T1000 (cell line): Measurements from ENCODE around the gene OTOP2.
"Not testable (repeated sequence)": the region's sequence is repeated elsewhere in the genome, so short reads cannot be mapped to it uniquely, and the experiment has no call there.

Experiments used
- DNase-seq: peaks from one replicate; lab custom pipeline; 2025; ENCODE audit warnings: mixed read lengths; lab: John Stamatoyannopoulos, UW

The OTOP2 gene

GRCh38 chr17:74952431-74953133 lies 28.5 kb downstream of the OTOP2 start:
- DNase-seq, result no peak

- DNase-seq, result no peak
These were observed 29.1 kb downstream of the OTOP2 start for GRCh38 chr17:74953134-74953687.

GRCh38 chr17:74954115-74954514 lies 30.0 kb downstream of the OTOP2 start:
- DNase-seq, result no peak

- DNase-seq, result no peak
These were observed 30.8 kb downstream of the OTOP2 start for GRCh38 chr17:74954665-74955421.

- DNase-seq, result no peak
These were observed 32.0 kb downstream of the OTOP2 start for GRCh38 chr17:74956093-74956492.

- peak; percentile 59 for DNase-seq
These were observed 34.1 kb downstream of the OTOP2 start for GRCh38 chr17:74957935-74958740.

GRCh38 chr17:74959826-74960515 lies 35.9 kb downstream of the OTOP2 start:
- no peak for DNase-seq

GRCh38 chr17:74960570-74961342 lies 36.7 kb downstream of the OTOP2 start:
- peak; percentile 58 for DNase-seq

GRCh38 chr17:74961657-74962350 lies 37.7 kb downstream of the OTOP2 start:
- DNase-seq, result peak; percentile 79

- no peak for DNase-seq
These were observed 38.7 kb downstream of the OTOP2 start for GRCh38 chr17:74962622-74963394.

GRCh38 chr17:74963656-74964055 lies 39.6 kb downstream of the OTOP2 start:
- no peak for DNase-seq

GRCh38 chr17:74964246-74964761 lies 40.2 kb downstream of the OTOP2 start:
- DNase-seq, result no peak

GRCh38 chr17:74964988-74965622 lies 41.0 kb downstream of the OTOP2 start:
- no peak for DNase-seq

GRCh38 chr17:74968361-74968780 lies 44.3 kb downstream of the OTOP2 start:
- DNase-seq, result no peak

- DNase-seq, result not testable (repeated sequence)
These were observed 45.4 kb downstream of the OTOP2 start for GRCh38 chr17:74969501-74969900.

GRCh38 chr17:74970395-74970794 lies 46.3 kb downstream of the OTOP2 start:
- DNase-seq, result no peak

GRCh38 chr17:74971069-74971841 lies 47.2 kb downstream of the OTOP2 start:
- DNase-seq, result no peak

GRCh38 chr17:74971842-74972106 lies 47.7 kb downstream of the OTOP2 start:
- no peak for DNase-seq
